GM13977 (cell line): Measurements from ENCODE around the gene ACTN2.
A peak's percentile ranks its signal among the peaks of the same experiment; 100 is the strongest.

Source experiments
- DNase-seq: peaks from one replicate; pipeline ENCODE4 v3.0.0; 2012; ENCODE audit warnings: low spot score
- CTCF ChIP-seq: IDR thresholded peaks from 2 replicates; pipeline ENCODE4 v1.5.1; 2012; ENCODE audit warnings: mild to moderate bottlenecking, control low read depth; ENCODE audit not compliant: insufficient read depth; ENCODE audit errors: extremely low read depth, missing control alignments
- in situ Hi-C: fragments of 300-500 bp; cut with MboI; formaldehyde crosslinking; loops from one replicate; pipeline ENCODE4 v1.12.0; 2022; ENCODE audit warnings: low sequenced_read_pairs, low pct_unique_long_range_greater_than_20kb, mixed read lengths, inconsistent platforms; ENCODE audit not compliant: unreplicated experiment

Gene ACTN2

GRCh38 chr1:236795035-236795756, 108.9 kb downstream of the ACTN2 start, which contains the start of gene MTR:
TSS of gene MTR (plus strand) at chr1:236795292. CDS start at chr1:236795704, 412 bp downstream.
- TF ChIP-seq CTCF, result no peak
- in situ Hi-C loops, result no loop called here
- peak; percentile 98 for DNase-seq

GRCh38 chr1:236795757-236796667, 109.7 kb downstream of the ACTN2 start:
- in situ Hi-C loops, result no loop called here
- no peak for TF ChIP-seq CTCF
- no peak for DNase-seq

- no peak for DNase-seq
- no peak for TF ChIP-seq CTCF
- in situ Hi-C loops, result no loop called here
These were observed 112.7 kb downstream of the ACTN2 start for GRCh38 chr1:236799001-236799400.

GRCh38 chr1:236800002-236800620, 113.8 kb downstream of the ACTN2 start:
- TF ChIP-seq CTCF, result no peak
- in situ Hi-C loops, result no loop called here
- DNase-seq, result no peak

- no peak for TF ChIP-seq CTCF
- in situ Hi-C loops, result no loop called here
These were observed 114.3 kb downstream of the ACTN2 start for GRCh38 chr1:236800623-236801022.

GRCh38 chr1:236802264-236802663, 116.0 kb downstream of the ACTN2 start:
- TF ChIP-seq CTCF, result no peak
- in situ Hi-C loops, result no loop called here

More at GRCh38 chr1:236800623-236801022, 114.3 kb downstream of the ACTN2 start:
- no peak for DNase-seq

More at GRCh38 chr1:236802264-236802663, 116.0 kb downstream of the ACTN2 start:
- no peak for DNase-seq
